ENCODE results near the gene TLR7. TPM values are rescaled to one million over a fixed set of nuclear protein-coding genes. Genes with fewer than 3 reads are reported as not detected.

TLR7 gene
- total and polyA plus RNA-seq, 9 of the 15 experiments (the other 6 are each of a cell fraction or from before 2014, with no cell fraction given) = 0.04 to 0.13 (median 0.07) TPM; not detected in 6

DNA sequence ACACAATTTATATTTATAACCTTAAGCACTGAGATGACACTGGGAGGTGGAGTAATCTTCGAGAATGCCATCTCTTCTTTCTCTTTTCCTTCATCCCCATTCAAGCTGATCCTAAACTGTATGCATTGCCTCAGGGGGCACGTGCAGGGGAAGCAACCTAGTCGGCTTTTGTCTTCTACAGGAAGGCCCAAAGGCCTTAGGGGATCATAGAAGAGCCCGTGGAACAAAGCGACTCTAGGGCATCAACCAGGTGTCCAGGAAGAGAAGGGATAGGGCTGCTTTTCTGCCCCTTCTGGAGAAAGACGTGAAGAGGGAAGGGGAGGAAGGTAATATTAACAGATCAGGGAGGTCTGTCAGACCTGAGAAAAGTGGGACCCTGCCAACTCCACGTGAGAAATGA, 32.6 kb downstream of the TLR7 start:
- no peak overlapping the region for H3K27ac ChIP-seq (ENCODE audit: extremely low read depth, low read depth, low read length)
- FAIRE-seq (no peak), DNase-seq (ENCODE audit: extremely low read depth in 1 of 4, low spot score in 3 of 4) (no peak), ATAC-seq (no peak)
- no peaks in the 10 kb centered on the region for H3K9me3 ChIP-seq (replicated peaks; ENCODE audit: control insufficient read depth, insufficient read depth, low read depth, low read length)
- 10% methylated on average over 3 of the region's 7 CpGs for WGBS (ENCODE audit: insufficient coverage, low coverage, missing lambda C conversion rate)
- TF ChIP-seq ZNF696 (CRISPR knock-in tag; conservative IDR thresholded peaks at IDR 0.05) (no peak), CREM (IDR thresholded peaks at IDR 0.05; ENCODE audit: low read depth) (no peak), RFX5 (IDR thresholded peaks at IDR 0.05; ENCODE audit: low read depth, low read length) (no peak), SP2 (IDR thresholded peaks at IDR 0.05; ENCODE audit: extremely low read depth, low read depth, low read length, poor library complexity, severe bottlenecking) (no peak), CBX5 (IDR thresholded peaks at IDR 0.05; ENCODE audit: borderline replicate concordance, low read depth) (no peak), ZFP36 (IDR thresholded peaks at IDR 0.05; ENCODE audit: low read depth, low read length, partially characterized antibody) (no peak), FIP1L1 (IDR thresholded peaks at IDR 0.05; ENCODE audit: low read depth, low read length, poor library complexity, severe bottlenecking) (no peak), ZNF830 (CRISPR knock-in tag; IDR thresholded peaks at IDR 0.05) (no peak), FOXA1 (IDR thresholded peaks at IDR 0.05; ENCODE audit: borderline replicate concordance) (no peak), POLR2AphosphoS5 (IDR thresholded peaks at IDR 0.05; ENCODE audit: control insufficient read depth, insufficient read depth, low read depth, low read length) (no peak), PHF20 (IDR thresholded peaks at IDR 0.05; ENCODE audit: partially characterized antibody) (no peak), HNRNPUL1 (IDR thresholded peaks at IDR 0.05; ENCODE audit: low read length) (no peak)
- TF ChIP-seq, protein P1, sequence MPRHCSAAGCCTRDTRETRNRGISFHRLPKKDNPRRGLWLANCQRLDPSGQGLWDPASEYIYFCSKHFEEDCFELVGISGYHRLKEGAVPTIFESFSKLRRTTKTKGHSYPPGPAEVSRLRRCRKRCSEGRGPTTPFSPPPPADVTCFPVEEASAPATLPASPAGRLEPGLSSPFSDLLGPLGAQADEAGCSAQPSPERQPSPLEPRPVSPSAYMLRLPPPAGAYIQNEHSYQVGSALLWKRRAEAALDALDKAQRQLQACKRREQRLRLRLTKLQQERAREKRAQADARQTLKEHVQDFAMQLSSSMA (CRISPR knock-in tag; IDR thresholded peaks at IDR 0.05) = no peak
- H3K9me1 ChIP-seq (ENCODE audit: control insufficient read depth, insufficient read depth, low read length) = no peaks in the 10 kb centered on the region
- H3K36me3 ChIP-seq (ENCODE audit: control insufficient read depth, insufficient read depth, low read length) = no peaks in the 10 kb centered on the region
- BruUV-seq (replicated peaks) = no TSS peak
- no peak overlapping the region for H3K4me3 ChIP-seq
- ChIA-PET POLR2A (no interaction called here), CTCF (ENCODE audit: low intra/inter-chr PET ratio) (no interaction called here)
- H3K4me1 ChIP-seq (replicated peaks in 1 of 2; ENCODE audit: control insufficient read depth in 2 of 2, insufficient read depth in 2 of 2, low read length in 2 of 2) = no peaks in the 10 kb centered on the region; a peak in 1 of 5 replicates
- H4K20me1 ChIP-seq (replicated peaks; ENCODE audit: control insufficient read depth, insufficient read depth, low read length) = no peaks in the 10 kb centered on the region
- in situ Hi-C loops (cut with MboI) = loop anchor here (10.0 kb wide), 1 partner anchor 75 kb away; no protein-coding TSS in a partner anchor
- no peaks in the 10 kb centered on the region for H3K79me2 ChIP-seq (ENCODE audit: control insufficient read depth, insufficient read depth, low read length)
- no peaks in the 10 kb centered on the region for H3K27me3 ChIP-seq (ENCODE audit: control insufficient read depth in 2 of 2, insufficient read depth in 2 of 2, low read length in 2 of 2)
- intact Hi-C loops (cut with micrococcal nuclease) = no loop called here
- no peak overlapping the region for H2AFZ ChIP-seq (ENCODE audit: low read depth, low read length)
- H3K4me2 ChIP-seq (ENCODE audit: insufficient read depth, low read length) = no peak overlapping the region
- H3K9ac ChIP-seq (ENCODE audit: insufficient read depth in 1 of 2, low read depth in 2 of 2, low read length in 2 of 2) = no peak overlapping the region
